ENCODE data around the gene IFRD2. TPM values are rescaled to one million over a fixed set of nuclear protein-coding genes. Genes with fewer than 3 reads are reported as not detected.
"Not testable (repeated sequence)": the region's sequence is repeated elsewhere in the genome, so short reads cannot be mapped to it uniquely, and the experiment has no call there.

The IFRD2 gene
- total RNA-seq, 1 donor from 2014 or later = 37.8 TPM

GRCh38 chr3:50278880-50279224 is 13.4 kb downstream of the IFRD2 start, which contains the start of gene LSMEM2:
TSS of gene LSMEM2 (plus strand) at chr3:50279087. CDS start at chr3:50279114, 27 bp downstream.
- DNase-seq = peak; percentile 66

- DNase-seq = no peak
Measured at GRCh38 chr3:50278123-50278879, 13.9 kb downstream of the IFRD2 start.

- DNase-seq = no peak
Measured at GRCh38 chr3:50276762-50277101, 15.5 kb downstream of the IFRD2 start.

- no peak for DNase-seq
Measured at GRCh38 chr3:50275996-50276761, 16.1 kb downstream of the IFRD2 start.

- no peak for DNase-seq
Measured at GRCh38 chr3:50275141-50275995, 16.9 kb downstream of the IFRD2 start.

GRCh38 chr3:50274371-50275104 is 17.7 kb downstream of the IFRD2 start:
- DNase-seq = peak; percentile 60

- no peak for DNase-seq
Measured at GRCh38 chr3:50273689-50274065, 18.6 kb downstream of the IFRD2 start.

GRCh38 chr3:50272911-50273688 is 19.1 kb downstream of the IFRD2 start:
- peak; percentile 90 for DNase-seq

- not testable (repeated sequence) for DNase-seq
Measured at GRCh38 chr3:50272538-50272910, 19.7 kb downstream of the IFRD2 start.

GRCh38 chr3:50271314-50271936 is 20.8 kb downstream of the IFRD2 start:
- DNase-seq = no peak

- no peak for DNase-seq
Measured at GRCh38 chr3:50270422-50271224, 21.6 kb downstream of the IFRD2 start.

GRCh38 chr3:50269977-50270413 is 22.2 kb downstream of the IFRD2 start:
- no peak for DNase-seq

GRCh38 chr3:50269460-50269859 is 22.8 kb downstream of the IFRD2 start:
- no peak for DNase-seq

GRCh38 chr3:50268703-50269451 is 23.4 kb downstream of the IFRD2 start, which contains the start of gene SEMA3B:
TSS of gene SEMA3B (plus strand) at chr3:50269147. CDS start at chr3:50269241, 94 bp downstream.
- DNase-seq = peak; percentile 77

- no peak for DNase-seq
Measured at GRCh38 chr3:50268276-50268675, 24.0 kb downstream of the IFRD2 start.

- DNase-seq = peak; percentile 92
Measured at GRCh38 chr3:50267280-50267913, 24.8 kb downstream of the IFRD2 start.

GRCh38 chr3:50266836-50267235 is 25.4 kb downstream of the IFRD2 start:
- DNase-seq = no peak

GRCh38 chr3:50266017-50266416 is 26.2 kb downstream of the IFRD2 start:
- no peak for DNase-seq

Data from tongue (tissue), 2 donors.